Measurements from ENCODE around the gene LPIN3.

The LPIN3 gene

GRCh38 chr20:41358230-41358629 is 17.6 kb downstream of the LPIN3 start:
- H3K79me1 ChIP-seq (replicated peaks; ENCODE audit: low read length, poor library complexity, severe bottlenecking), result no peaks in the 10 kb centered on the region
- H3K27ac ChIP-seq (ENCODE audit: low read length, poor library complexity, severe bottlenecking), result no peak overlapping the region
- 92% methylated on average over 9 of the region's 9 CpGs for WGBS
- H3K4me1 ChIP-seq (ENCODE audit: control insufficient read depth, insufficient read depth, low read depth, low read length), result peaks cover 6% of the 10 kb centered on the region
- H3K14ac ChIP-seq (ENCODE audit: low read length in 2 of 2), result no peak overlapping the region
- no peak overlapping the region for H2BK5ac ChIP-seq (ENCODE audit: low read depth, low read length, poor library complexity, severe bottlenecking)
- no peak overlapping the region for H2BK12ac ChIP-seq (ENCODE audit: low read length in 2 of 2)
- no peaks in the 10 kb centered on the region for H3K27me3 ChIP-seq (ENCODE audit: control insufficient read depth in 1 of 2, insufficient read depth in 1 of 2, low read length in 2 of 2)
- no peak overlapping the region for H3K4me2 ChIP-seq (ENCODE audit: low read length, poor library complexity, severe bottlenecking)
- DNase-seq, result no peak
- no peak overlapping the region for H3K23ac ChIP-seq (ENCODE audit: low read length in 2 of 2)
- no peak overlapping the region for H2BK15ac ChIP-seq (ENCODE audit: low read depth, poor library complexity, severe bottlenecking)
- no peak overlapping the region for H3K9ac ChIP-seq (ENCODE audit: low read length)
- no peak overlapping the region for H3K18ac ChIP-seq (ENCODE audit: low read depth in 1 of 2, low read length in 2 of 2)
- H4K8ac ChIP-seq (ENCODE audit: low read length), result no peak overlapping the region
- H3K4me3 ChIP-seq (ENCODE audit: insufficient read depth in 1 of 2, low read depth in 1 of 2, low read length in 2 of 2), result no peak overlapping the region
- H4K91ac ChIP-seq (ENCODE audit: low read length), result no peak overlapping the region
- no peak overlapping the region for H3K4ac ChIP-seq (ENCODE audit: low read depth in 1 of 2, low read length in 2 of 2)
- no peak overlapping the region for H2AFZ ChIP-seq (ENCODE audit: low read depth, low read length)
- no peak overlapping the region for H2AK5ac ChIP-seq (ENCODE audit: low read length, severe bottlenecking)
- H3K9me3 ChIP-seq (ENCODE audit: control insufficient read depth, low read length), result no peaks in the 10 kb centered on the region
- peaks cover 50 to 69% of the 10 kb centered on the region in 2 experiments for H3K36me3 ChIP-seq (ENCODE audit: control insufficient read depth in 1 of 2, insufficient read depth in 2 of 2, low read depth in 1 of 2, low read length in 2 of 2)
- no peak overlapping the region for H2BK120ac ChIP-seq (ENCODE audit: low read depth, low read length)

- Histone ChIP-seq H3K4me3 (ENCODE audit: insufficient read depth in 1 of 2, low read depth in 1 of 2, low read length in 2 of 2) (no peak overlapping the region), H3K14ac (ENCODE audit: low read length in 2 of 2) (no peak overlapping the region), H3K4ac (ENCODE audit: low read depth in 1 of 2, low read length in 2 of 2) (no peak overlapping the region), H3K9ac (ENCODE audit: low read length) (no peak overlapping the region), H3K36me3 (ENCODE audit: control insufficient read depth in 1 of 2, insufficient read depth in 2 of 2, low read depth in 1 of 2, low read length in 2 of 2) (peaks cover 47 to 64% of the 10 kb centered on the region in 2 experiments), H2AFZ (ENCODE audit: low read depth, low read length) (no peak overlapping the region), H4K8ac (ENCODE audit: low read length) (no peak overlapping the region), H2AK5ac (ENCODE audit: low read length, severe bottlenecking) (no peak overlapping the region), H3K27me3 (ENCODE audit: control insufficient read depth in 1 of 2, insufficient read depth in 1 of 2, low read length in 2 of 2) (peaks cover 4 to 5% of the 10 kb centered on the region in 2 experiments), H3K27ac (ENCODE audit: low read length, poor library complexity, severe bottlenecking) (no peak overlapping the region), H3K79me1 (replicated peaks; ENCODE audit: low read length, poor library complexity, severe bottlenecking) (no peaks in the 10 kb centered on the region), H3K4me1 (ENCODE audit: control insufficient read depth, insufficient read depth, low read depth, low read length) (peaks cover 6% of the 10 kb centered on the region), H2BK12ac (ENCODE audit: low read length in 2 of 2) (no peak overlapping the region), H3K9me3 (ENCODE audit: control insufficient read depth, low read length) (no peaks in the 10 kb centered on the region), H3K4me2 (ENCODE audit: low read length, poor library complexity, severe bottlenecking) (no peak overlapping the region), H3K23ac (ENCODE audit: low read length in 2 of 2) (no peak overlapping the region), H2BK15ac (ENCODE audit: low read depth, poor library complexity, severe bottlenecking) (no peak overlapping the region), H4K91ac (ENCODE audit: low read length) (no peak overlapping the region), H2BK5ac (ENCODE audit: low read depth, low read length, poor library complexity, severe bottlenecking) (no peak overlapping the region), H3K18ac (ENCODE audit: low read depth in 1 of 2, low read length in 2 of 2) (no peak overlapping the region), H2BK120ac (ENCODE audit: low read depth, low read length) (no peak overlapping the region)
- 97% methylated on average over 6 of the region's 7 CpGs for WGBS
- no peak for DNase-seq
Observed at GRCh38 chr20:41358717-41359116, 18.1 kb downstream of the LPIN3 start.

- no peak for DNase-seq
- H3K27ac ChIP-seq (ENCODE audit: low read length, poor library complexity, severe bottlenecking), result no peak overlapping the region
- H2BK120ac ChIP-seq (ENCODE audit: low read depth, low read length), result no peak overlapping the region
- H2BK15ac ChIP-seq (ENCODE audit: low read depth, poor library complexity, severe bottlenecking), result no peak overlapping the region
- H3K4ac ChIP-seq (ENCODE audit: low read depth in 1 of 2, low read length in 2 of 2), result no peak overlapping the region
- H2BK12ac ChIP-seq (ENCODE audit: low read length in 2 of 2), result no peak overlapping the region
- no peak overlapping the region for H3K4me2 ChIP-seq (ENCODE audit: low read length, poor library complexity, severe bottlenecking)
- H3K9ac ChIP-seq (ENCODE audit: low read length), result no peak overlapping the region
- H3K14ac ChIP-seq (ENCODE audit: low read length in 2 of 2), result no peak overlapping the region
- H3K4me1 ChIP-seq (ENCODE audit: control insufficient read depth, insufficient read depth, low read depth, low read length), result peaks cover 6% of the 10 kb centered on the region
- no peak overlapping the region for H3K18ac ChIP-seq (ENCODE audit: low read depth in 1 of 2, low read length in 2 of 2)
- H2BK5ac ChIP-seq (ENCODE audit: low read depth, low read length, poor library complexity, severe bottlenecking), result no peak overlapping the region
- H3K36me3 ChIP-seq (ENCODE audit: control insufficient read depth in 1 of 2, insufficient read depth in 2 of 2, low read depth in 1 of 2, low read length in 2 of 2), result peaks cover 38 to 59% of the 10 kb centered on the region in 2 experiments
- H3K27me3 ChIP-seq (ENCODE audit: control insufficient read depth in 1 of 2, insufficient read depth in 1 of 2, low read length in 2 of 2), result peaks cover 13% of the 10 kb centered on the region in 2 experiments
- WGBS, result 99% methylated on average over 9 of the region's 9 CpGs
- no peak overlapping the region for H2AFZ ChIP-seq (ENCODE audit: low read depth, low read length)
- no peak overlapping the region for H2AK5ac ChIP-seq (ENCODE audit: low read length, severe bottlenecking)
- no peak overlapping the region for H4K91ac ChIP-seq (ENCODE audit: low read length)
- H3K9me3 ChIP-seq (ENCODE audit: control insufficient read depth, low read length), result no peaks in the 10 kb centered on the region
- H3K4me3 ChIP-seq (ENCODE audit: insufficient read depth in 1 of 2, low read depth in 1 of 2, low read length in 2 of 2), result no peak overlapping the region
- H4K8ac ChIP-seq (ENCODE audit: low read length), result no peak overlapping the region
- H3K23ac ChIP-seq (ENCODE audit: low read length in 2 of 2), result no peak overlapping the region
- no peaks in the 10 kb centered on the region for H3K79me1 ChIP-seq (replicated peaks; ENCODE audit: low read length, poor library complexity, severe bottlenecking)
Observed at GRCh38 chr20:41359541-41360011, 19.0 kb downstream of the LPIN3 start.

DNA sequence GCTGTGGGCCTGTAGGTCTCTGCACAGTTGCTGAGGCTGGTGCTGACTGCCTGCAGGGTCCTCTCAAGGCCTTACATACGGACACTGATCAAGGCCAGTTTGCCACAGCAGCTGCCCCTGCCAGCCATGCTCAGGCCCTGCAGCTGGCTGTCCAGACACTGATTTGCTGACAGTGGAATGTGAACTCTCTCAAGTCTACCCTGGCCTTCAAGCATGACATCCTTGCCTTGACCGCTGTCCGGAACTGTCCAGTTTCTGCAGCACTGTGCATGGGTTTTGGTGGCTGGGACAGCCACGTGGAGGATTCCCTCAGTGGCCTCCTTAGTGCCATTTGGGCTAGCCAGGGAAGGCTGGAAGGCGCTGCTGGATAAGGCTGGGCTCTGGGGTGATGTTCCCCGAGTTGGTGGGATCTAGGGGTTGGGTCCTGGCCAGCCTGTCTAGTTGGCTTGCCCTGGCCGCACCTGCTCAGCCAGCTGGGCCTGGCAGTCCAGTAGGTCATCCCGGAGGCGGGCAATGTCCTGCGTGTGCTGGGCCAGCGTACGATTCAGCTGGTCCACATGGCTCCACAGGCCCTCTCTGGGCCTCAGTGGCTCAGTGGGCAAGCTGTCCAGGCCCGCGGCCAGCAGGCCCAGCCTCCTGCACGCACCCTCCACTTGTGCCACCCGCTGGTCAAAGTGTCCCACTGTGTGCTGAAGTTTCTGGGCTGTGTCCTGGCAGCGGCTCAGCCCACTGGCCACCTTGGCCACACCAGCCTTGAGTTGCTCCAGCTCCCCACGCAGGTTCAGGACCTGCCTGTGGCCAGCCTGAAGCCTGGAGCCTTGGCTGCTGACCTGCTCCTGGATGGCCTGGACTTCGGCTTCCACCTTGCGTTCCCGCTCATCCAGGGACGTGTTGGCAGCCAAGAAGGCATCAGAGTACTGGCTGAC is 20.5 kb downstream of the LPIN3 start:
- H3K4me2 ChIP-seq (ENCODE audit: low read length, poor library complexity, severe bottlenecking), result no peak overlapping the region
- H3K4me3 ChIP-seq (ENCODE audit: insufficient read depth in 1 of 2, low read depth in 1 of 2, low read length in 2 of 2), result no peak overlapping the region
- no peak for DNase-seq
- peak overlapping the region in 1 of 2 experiments; percentile 26 for H3K14ac ChIP-seq (ENCODE audit: low read length in 2 of 2)
- 92% methylated on average over 22 of the region's 22 CpGs for WGBS
- H2AK5ac ChIP-seq (ENCODE audit: low read length, severe bottlenecking), result no peak overlapping the region
- H3K79me1 ChIP-seq (replicated peaks; ENCODE audit: low read length, poor library complexity, severe bottlenecking), result no peaks in the 10 kb centered on the region
- H2BK15ac ChIP-seq (ENCODE audit: low read depth, poor library complexity, severe bottlenecking), result no peak overlapping the region
- H2BK5ac ChIP-seq (ENCODE audit: low read depth, low read length, poor library complexity, severe bottlenecking), result no peak overlapping the region
- no peaks in the 10 kb centered on the region for H3K9me3 ChIP-seq (ENCODE audit: control insufficient read depth, low read length)
- peaks cover 25 to 46% of the 10 kb centered on the region in 2 experiments for H3K36me3 ChIP-seq (ENCODE audit: control insufficient read depth in 1 of 2, insufficient read depth in 2 of 2, low read depth in 1 of 2, low read length in 2 of 2)
- H4K91ac ChIP-seq (ENCODE audit: low read length), result no peak overlapping the region
- no peak overlapping the region for H3K27ac ChIP-seq (ENCODE audit: low read length, poor library complexity, severe bottlenecking)
- no peak overlapping the region for H3K4ac ChIP-seq (ENCODE audit: low read depth in 1 of 2, low read length in 2 of 2)
- peaks cover 11% of the 10 kb centered on the region for H3K4me1 ChIP-seq (ENCODE audit: control insufficient read depth, insufficient read depth, low read depth, low read length)
- no peak overlapping the region for H3K9ac ChIP-seq (ENCODE audit: low read length)
- H2BK12ac ChIP-seq (ENCODE audit: low read length in 2 of 2), result no peak overlapping the region
- H4K8ac ChIP-seq (ENCODE audit: low read length), result no peak overlapping the region
- no peak overlapping the region for H3K23ac ChIP-seq (ENCODE audit: low read length in 2 of 2)
- no peak overlapping the region for H2BK120ac ChIP-seq (ENCODE audit: low read depth, low read length)
- peaks cover 28 to 29% of the 10 kb centered on the region in 2 experiments for H3K27me3 ChIP-seq (ENCODE audit: control insufficient read depth in 1 of 2, insufficient read depth in 1 of 2, low read length in 2 of 2)
- no peak overlapping the region for H2AFZ ChIP-seq (ENCODE audit: low read depth, low read length)
- H3K18ac ChIP-seq (ENCODE audit: low read depth in 1 of 2, low read length in 2 of 2), result no peak overlapping the region
